Measurements from ENCODE around the gene KRT12.

Gene KRT12

GRCh38 chr17:40866838-40867237 lies at the start of gene KRT12:
KRT12 (minus strand) TSS chr17:40867223; CDS start chr17:40867186, 37 bp downstream.
- in situ Hi-C loops (cut with MboI; ENCODE audit: low pct_unique_long_range_greater_than_20kb, low sequenced_read_pairs), result no loop called here
- DNase-seq, result no peak

- DNase-seq, result no peak
- in situ Hi-C loops (cut with MboI; ENCODE audit: low pct_unique_long_range_greater_than_20kb, low sequenced_read_pairs), result loop anchor here (25.0 kb wide), 2 partner anchors 396 to 596 kb away; partner anchors contain the start of genes KRT13, KRT15, KRTAP16-1 and KRTAP17-1
Observed at GRCh38 chr17:40916366-40916765, 49.3 kb upstream of the KRT12 start.

GRCh38 chr17:40915721-40916256 lies 48.8 kb upstream of the KRT12 start:
- in situ Hi-C loops (cut with MboI; ENCODE audit: low pct_unique_long_range_greater_than_20kb, low sequenced_read_pairs), result loop anchor here (25.0 kb wide), 2 partner anchors 397 to 597 kb away; partner anchors contain the start of genes KRT13, KRT15, KRTAP16-1 and KRTAP17-1
- no peak for DNase-seq

- DNase-seq, result no peak
Observed at GRCh38 chr17:40915199-40915661, 48.2 kb upstream of the KRT12 start.

GRCh38 chr17:40914075-40914855 lies 47.2 kb upstream of the KRT12 start:
- no peak for DNase-seq
- in situ Hi-C loops (cut with MboI; ENCODE audit: low pct_unique_long_range_greater_than_20kb, low sequenced_read_pairs), result loop anchor here (25.0 kb wide), 2 partner anchors 398 to 598 kb away; partner anchors contain the start of genes KRT13, KRT15, KRTAP16-1 and KRTAP17-1

More at GRCh38 chr17:40915199-40915661, 48.2 kb upstream of the KRT12 start:
- in situ Hi-C loops (cut with MboI; ENCODE audit: low pct_unique_long_range_greater_than_20kb, low sequenced_read_pairs), result loop anchor here (25.0 kb wide), 2 partner anchors 397 to 597 kb away; partner anchors contain the start of genes KRT13, KRT15, KRTAP16-1 and KRTAP17-1

- no peak for DNase-seq
- in situ Hi-C loops (cut with MboI; ENCODE audit: low pct_unique_long_range_greater_than_20kb, low sequenced_read_pairs), result loop anchor here (25.0 kb wide), 2 partner anchors 400 to 600 kb away; partner anchors contain the start of genes KRT13, KRT15, KRTAP16-1 and KRTAP17-1
Observed at GRCh38 chr17:40912486-40913210, 45.6 kb upstream of the KRT12 start.

- DNase-seq, result no peak
- in situ Hi-C loops (cut with MboI; ENCODE audit: low pct_unique_long_range_greater_than_20kb, low sequenced_read_pairs), result loop anchor here (25.0 kb wide), 2 partner anchors 402 to 602 kb away; partner anchors contain the start of genes KRT13, KRT15, KRTAP16-1 and KRTAP17-1
Observed at GRCh38 chr17:40910441-40910841, 43.4 kb upstream of the KRT12 start.

- DNase-seq, result no peak
- in situ Hi-C loops (cut with MboI; ENCODE audit: low pct_unique_long_range_greater_than_20kb, low sequenced_read_pairs), result loop anchor here (25.0 kb wide), 2 partner anchors 403 to 603 kb away; partner anchors contain the start of genes KRT13, KRT15, KRTAP16-1 and KRTAP17-1
Observed at GRCh38 chr17:40909755-40910154, 42.7 kb upstream of the KRT12 start.

GRCh38 chr17:40909351-40909750 lies 42.3 kb upstream of the KRT12 start:
- in situ Hi-C loops (cut with MboI; ENCODE audit: low pct_unique_long_range_greater_than_20kb, low sequenced_read_pairs), result loop anchor here (25.0 kb wide), 2 partner anchors 403 to 603 kb away; partner anchors contain the start of genes KRT13, KRT15, KRTAP16-1 and KRTAP17-1
- peak; percentile 73 for DNase-seq

- in situ Hi-C loops (cut with MboI; ENCODE audit: low pct_unique_long_range_greater_than_20kb, low sequenced_read_pairs), result loop anchor here (25.0 kb wide), 2 partner anchors 406 to 606 kb away; partner anchors contain the start of genes KRT13, KRT15, KRTAP16-1 and KRTAP17-1
- no peak for DNase-seq
Observed at GRCh38 chr17:40906613-40907012, 39.6 kb upstream of the KRT12 start.

- in situ Hi-C loops (cut with MboI; ENCODE audit: low pct_unique_long_range_greater_than_20kb, low sequenced_read_pairs), result loop anchor here (25.0 kb wide), 2 partner anchors 407 to 607 kb away; partner anchors contain the start of genes KRT13, KRT15, KRTAP16-1 and KRTAP17-1
- no peak for DNase-seq
Observed at GRCh38 chr17:40905370-40905769, 38.3 kb upstream of the KRT12 start.

- in situ Hi-C loops (cut with MboI; ENCODE audit: low pct_unique_long_range_greater_than_20kb, low sequenced_read_pairs), result loop anchor here (25.0 kb wide), 2 partner anchors 409 to 609 kb away; partner anchors contain the start of genes KRT13, KRT15, KRTAP16-1 and KRTAP17-1
- no peak for DNase-seq
Observed at GRCh38 chr17:40903129-40903847, 36.3 kb upstream of the KRT12 start.

- DNase-seq, result no peak
- in situ Hi-C loops (cut with MboI; ENCODE audit: low pct_unique_long_range_greater_than_20kb, low sequenced_read_pairs), result loop anchor here (25.0 kb wide), 2 partner anchors 410 to 610 kb away; partner anchors contain the start of genes KRT13, KRT15, KRTAP16-1 and KRTAP17-1
Observed at GRCh38 chr17:40902498-40902897, 35.5 kb upstream of the KRT12 start.

- in situ Hi-C loops (cut with MboI; ENCODE audit: low pct_unique_long_range_greater_than_20kb, low sequenced_read_pairs), result loop anchor here (25.0 kb wide), 2 partner anchors 410 to 610 kb away; partner anchors contain the start of genes KRT13, KRT15, KRTAP16-1 and KRTAP17-1
- DNase-seq, result no peak
Observed at GRCh38 chr17:40901981-40902474, 35.0 kb upstream of the KRT12 start.

- in situ Hi-C loops (cut with MboI; ENCODE audit: low pct_unique_long_range_greater_than_20kb, low sequenced_read_pairs), result loop anchor here (25.0 kb wide), 2 partner anchors 411 to 611 kb away; partner anchors contain the start of genes KRT13, KRT15, KRTAP16-1 and KRTAP17-1
Observed at GRCh38 chr17:40900809-40901356, 33.9 kb upstream of the KRT12 start.

GRCh38 chr17:40896916-40897455 lies 30.0 kb upstream of the KRT12 start:
- no peak for DNase-seq
- in situ Hi-C loops (cut with MboI; ENCODE audit: low pct_unique_long_range_greater_than_20kb, low sequenced_read_pairs), result no loop called here

More at GRCh38 chr17:40900809-40901356, 33.9 kb upstream of the KRT12 start:
- DNase-seq, result no peak

All from KBM-7 (cell line).